ENCODE results near the gene DYDC1.

Gene DYDC1

GRCh38 chr10:80323311-80323710 lies 33.2 kb downstream of the DYDC1 start:
- in situ Hi-C loops (cut with HindIII; ENCODE audit: low sequenced_read_pairs) = no loop called here
- no peak overlapping the region for H3K4me3 ChIP-seq (ENCODE audit: low read depth, low read length)
- DNase-seq (ENCODE audit: low read depth, low spot score) = no peak
- TF ChIP-seq, protein P1, sequence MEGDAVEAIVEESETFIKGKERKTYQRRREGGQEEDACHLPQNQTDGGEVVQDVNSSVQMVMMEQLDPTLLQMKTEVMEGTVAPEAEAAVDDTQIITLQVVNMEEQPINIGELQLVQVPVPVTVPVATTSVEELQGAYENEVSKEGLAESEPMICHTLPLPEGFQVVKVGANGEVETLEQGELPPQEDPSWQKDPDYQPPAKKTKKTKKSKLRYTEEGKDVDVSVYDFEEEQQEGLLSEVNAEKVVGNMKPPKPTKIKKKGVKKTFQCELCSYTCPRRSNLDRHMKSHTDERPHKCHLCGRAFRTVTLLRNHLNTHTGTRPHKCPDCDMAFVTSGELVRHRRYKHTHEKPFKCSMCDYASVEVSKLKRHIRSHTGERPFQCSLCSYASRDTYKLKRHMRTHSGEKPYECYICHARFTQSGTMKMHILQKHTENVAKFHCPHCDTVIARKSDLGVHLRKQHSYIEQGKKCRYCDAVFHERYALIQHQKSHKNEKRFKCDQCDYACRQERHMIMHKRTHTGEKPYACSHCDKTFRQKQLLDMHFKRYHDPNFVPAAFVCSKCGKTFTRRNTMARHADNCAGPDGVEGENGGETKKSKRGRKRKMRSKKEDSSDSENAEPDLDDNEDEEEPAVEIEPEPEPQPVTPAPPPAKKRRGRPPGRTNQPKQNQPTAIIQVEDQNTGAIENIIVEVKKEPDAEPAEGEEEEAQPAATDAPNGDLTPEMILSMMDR (IDR thresholded peaks at IDR 0.05; ENCODE audit: low read depth, low read length) = no peak

GRCh38 chr10:80322711-80323110 lies 33.8 kb downstream of the DYDC1 start:
- in situ Hi-C loops (cut with HindIII; ENCODE audit: low sequenced_read_pairs) = no loop called here
- H3K4me3 ChIP-seq (ENCODE audit: low read depth, low read length) = no peak overlapping the region
- DNase-seq (ENCODE audit: low read depth, low spot score) = no peak
- TF ChIP-seq, protein P1 (IDR thresholded peaks at IDR 0.05; ENCODE audit: low read depth, low read length) = no peak

- H3K4me3 ChIP-seq (ENCODE audit: low read depth, low read length) = no peak overlapping the region
- in situ Hi-C loops (cut with HindIII; ENCODE audit: low sequenced_read_pairs) = no loop called here
- TF ChIP-seq, protein P1 (IDR thresholded peaks at IDR 0.05; ENCODE audit: low read depth, low read length) = no peak
- DNase-seq (ENCODE audit: low read depth, low spot score) = no peak
Measured at GRCh38 chr10:80322158-80322557, 34.4 kb downstream of the DYDC1 start.

GRCh38 chr10:80321183-80321582 lies 35.4 kb downstream of the DYDC1 start:
- TF ChIP-seq, protein P1 (IDR thresholded peaks at IDR 0.05; ENCODE audit: low read depth, low read length) = no peak
- in situ Hi-C loops (cut with HindIII; ENCODE audit: low sequenced_read_pairs) = no loop called here

DNA sequence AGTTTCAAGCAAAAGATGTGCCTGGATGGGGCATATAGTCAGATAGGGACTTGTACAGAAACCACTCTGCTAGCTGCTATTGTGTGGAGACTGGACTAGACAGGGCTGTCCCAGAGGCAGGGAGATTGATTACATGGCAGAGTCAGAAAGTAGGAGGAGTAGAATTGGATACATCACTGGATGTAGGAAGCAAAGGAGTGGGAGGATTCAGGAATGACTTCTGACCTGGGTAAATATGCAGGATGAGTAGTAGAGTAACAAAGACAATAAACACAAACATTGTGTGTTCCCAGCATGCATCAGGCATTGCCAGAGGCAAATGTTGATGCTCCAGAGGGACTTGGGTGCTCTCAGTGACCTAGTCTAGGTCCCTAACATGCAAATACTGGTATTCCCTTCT lies 36.2 kb downstream of the DYDC1 start:
- DNase-seq (ENCODE audit: low read depth, low spot score) = no peak
- in situ Hi-C loops (cut with HindIII; ENCODE audit: low sequenced_read_pairs) = no loop called here
- TF ChIP-seq, protein P1 (IDR thresholded peaks at IDR 0.05; ENCODE audit: low read depth, low read length) = no peak
- H3K4me3 ChIP-seq (ENCODE audit: low read depth, low read length) = no peak overlapping the region

More at GRCh38 chr10:80321183-80321582, 35.4 kb downstream of the DYDC1 start:
- H3K4me3 ChIP-seq (ENCODE audit: low read depth, low read length) = no peak overlapping the region
- DNase-seq (ENCODE audit: low read depth, low spot score) = no peak

GRCh38 chr10:80319725-80320290 lies 36.7 kb downstream of the DYDC1 start:
- DNase-seq (ENCODE audit: low read depth, low spot score) = no peak
- in situ Hi-C loops (cut with HindIII; ENCODE audit: low sequenced_read_pairs) = no loop called here
- TF ChIP-seq, protein P1 (IDR thresholded peaks at IDR 0.05; ENCODE audit: low read depth, low read length) = no peak
- H3K4me3 ChIP-seq (ENCODE audit: low read depth, low read length) = no peak overlapping the region

Measured in astrocyte of the spinal cord (primary cell).